GM18526 (cell line): Measurements from ENCODE around the gene MTFP1.

Experiments
- POLR2A ChIP-seq: IDR thresholded peaks from 3 replicates; pipeline ENCODE4 v1.6.1; 2011; ENCODE audit not compliant: insufficient read length; ENCODE audit errors: extremely low read depth

The MTFP1 gene

GRCh38 chr22:30421695-30422480 lies 3.7 kb upstream of the MTFP1 start:
- TF ChIP-seq POLR2A = no peak

GRCh38 chr22:30422481-30423300 lies 2.9 kb upstream of the MTFP1 start:
- no peak for TF ChIP-seq POLR2A

DNA sequence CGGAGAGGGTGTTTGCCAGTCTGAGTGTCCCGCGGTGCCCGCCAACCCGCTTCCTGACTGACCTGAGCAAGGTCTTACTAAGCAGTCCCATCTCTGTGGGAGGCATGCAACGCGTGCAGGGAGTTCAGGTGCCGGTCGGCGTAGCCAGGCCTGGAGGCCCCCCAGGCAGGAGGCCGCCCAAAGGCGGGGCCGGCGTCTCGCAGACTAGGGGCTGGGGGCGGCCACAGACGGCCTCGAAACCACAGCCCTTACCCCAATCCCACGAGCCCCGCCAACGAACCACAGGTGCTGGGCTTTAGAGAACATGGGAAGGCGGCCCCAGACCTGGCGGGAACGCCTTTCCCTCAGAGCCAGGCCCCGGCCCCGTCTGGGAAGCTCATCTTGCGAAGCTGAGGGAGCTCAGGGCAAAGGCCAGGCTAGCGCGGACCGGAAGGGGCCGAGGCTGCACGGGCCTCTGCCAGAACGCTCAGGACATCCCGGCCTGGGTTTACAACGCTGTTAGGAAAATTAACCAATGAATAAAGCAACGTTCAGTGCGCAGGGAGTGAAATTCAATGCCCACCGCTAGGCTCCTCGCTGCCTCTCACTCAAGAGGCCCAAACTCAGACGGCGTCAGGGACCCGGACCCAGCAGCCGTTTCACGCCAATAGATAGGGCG lies 2.1 kb upstream of the MTFP1 start:
- TF ChIP-seq POLR2A = peak; percentile 84

DNA sequence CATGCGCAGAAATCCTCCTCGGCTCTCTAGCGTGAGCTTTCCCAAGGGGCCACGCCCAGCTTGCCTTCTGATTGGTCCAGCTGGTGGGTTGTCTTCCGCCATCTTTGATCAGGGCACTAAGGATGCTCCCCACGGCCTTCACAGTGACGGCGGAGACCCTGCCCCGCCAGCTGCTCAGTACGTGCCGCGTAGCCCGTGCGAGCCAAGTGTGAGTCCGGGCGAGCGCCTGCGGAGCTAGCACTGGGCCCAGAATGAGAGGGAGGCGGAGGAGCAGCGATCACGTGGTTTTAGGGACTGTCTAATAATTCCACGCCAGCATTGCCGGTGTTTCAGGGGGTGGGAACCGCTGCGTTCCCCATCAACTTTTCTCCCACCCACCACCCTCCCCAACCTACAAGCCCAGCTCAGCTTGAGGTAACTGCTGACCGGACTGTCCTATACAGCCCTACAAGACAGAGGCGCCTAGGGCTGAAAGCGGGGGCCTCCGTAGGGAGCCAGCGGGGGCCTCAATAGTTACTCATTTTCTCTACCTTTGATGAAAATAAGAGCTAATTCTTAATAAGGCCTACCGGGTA lies 1.5 kb upstream of the MTFP1 start:
- TF ChIP-seq POLR2A = peak; percentile 64

GRCh38 chr22:30424534-30425326 lies 838 bp upstream of the MTFP1 start:
- TF ChIP-seq POLR2A = no peak

DNA sequence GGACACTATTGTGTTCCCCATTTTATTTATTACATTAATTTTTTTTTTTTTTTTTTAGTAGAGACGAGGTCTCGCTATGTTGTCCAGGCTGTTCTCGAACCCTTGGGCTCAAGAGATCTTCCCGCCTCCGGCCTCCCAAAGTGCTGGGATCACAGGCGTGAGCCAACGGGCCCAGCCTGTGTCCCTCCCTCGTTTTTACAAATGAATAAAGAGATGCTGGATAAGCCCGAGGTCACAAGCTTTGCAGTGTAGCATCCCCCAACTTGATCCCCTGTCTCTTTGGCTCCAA lies 297 bp upstream of the MTFP1 start:
- TF ChIP-seq POLR2A = no peak

- TF ChIP-seq POLR2A = no peak
Observed at GRCh38 chr22:30426388-30427353, 1.1 kb downstream of the MTFP1 start.

GRCh38 chr22:30427871-30428270 lies 2.3 kb downstream of the MTFP1 start:
- TF ChIP-seq POLR2A = no peak

DNA sequence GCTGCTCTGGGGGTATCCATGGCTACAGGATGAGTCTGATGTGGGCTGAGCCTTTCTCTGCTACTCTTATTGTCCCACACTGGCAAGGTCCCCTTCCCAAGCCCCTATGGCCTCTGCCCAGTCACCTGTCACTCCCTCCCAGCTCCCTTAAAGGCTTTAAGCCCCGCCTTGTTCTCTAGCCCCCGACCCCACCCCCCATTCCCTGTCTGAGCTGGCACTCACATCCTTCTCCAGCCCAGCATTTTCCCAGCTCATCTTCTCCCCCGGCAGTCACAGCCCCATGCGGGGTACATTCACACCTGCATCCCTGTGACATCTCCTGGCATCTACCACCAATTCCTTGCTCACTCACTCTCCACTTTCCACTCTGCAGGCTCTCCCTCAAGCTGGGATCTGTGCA lies 4.3 kb downstream of the MTFP1 start:
- no peak for TF ChIP-seq POLR2A

DNA sequence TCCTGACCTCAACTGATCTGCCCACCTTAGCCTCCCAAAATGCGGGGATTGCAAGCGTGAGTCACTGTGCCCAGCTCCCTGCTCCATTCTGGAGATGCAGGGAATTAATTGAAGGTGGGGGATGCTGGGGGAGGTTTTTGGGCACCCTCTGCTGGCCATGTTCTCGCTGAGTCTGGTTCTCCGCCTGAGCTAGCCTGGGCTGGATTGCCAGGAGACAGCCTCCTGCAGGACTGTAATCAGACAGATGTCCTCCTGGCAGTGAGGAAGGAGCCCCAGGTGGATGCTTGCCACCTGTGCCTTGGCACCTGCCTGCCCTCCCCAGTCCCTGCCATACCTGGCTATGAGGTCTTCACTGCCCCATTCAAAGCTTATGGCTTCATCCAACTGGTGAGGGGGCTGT lies 5.4 kb downstream of the MTFP1 start:
- TF ChIP-seq POLR2A = no peak

- TF ChIP-seq POLR2A = no peak
Observed at GRCh38 chr22:30432096-30432495, 6.5 kb downstream of the MTFP1 start.

DNA sequence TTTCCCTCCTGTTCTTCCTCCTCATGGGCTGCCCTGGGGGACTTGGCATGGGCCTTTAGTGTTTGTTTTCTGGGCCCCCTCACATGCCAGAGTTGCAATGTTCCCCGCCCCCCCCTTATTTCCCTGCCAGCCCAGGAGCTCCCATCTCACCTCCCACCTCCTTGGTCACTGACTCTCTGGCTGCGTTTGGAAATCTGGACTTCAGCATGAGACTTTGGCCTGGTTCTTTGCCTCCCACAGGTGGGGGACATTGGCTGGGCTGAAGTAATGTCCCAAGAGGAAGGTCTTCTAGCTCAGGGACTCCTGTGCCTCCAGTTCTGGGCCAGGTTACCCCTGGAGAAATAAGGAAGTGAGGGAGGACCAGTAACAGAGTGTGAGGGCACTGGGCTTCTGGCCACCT lies 7.0 kb downstream of the MTFP1 start:
- no peak for TF ChIP-seq POLR2A

DNA sequence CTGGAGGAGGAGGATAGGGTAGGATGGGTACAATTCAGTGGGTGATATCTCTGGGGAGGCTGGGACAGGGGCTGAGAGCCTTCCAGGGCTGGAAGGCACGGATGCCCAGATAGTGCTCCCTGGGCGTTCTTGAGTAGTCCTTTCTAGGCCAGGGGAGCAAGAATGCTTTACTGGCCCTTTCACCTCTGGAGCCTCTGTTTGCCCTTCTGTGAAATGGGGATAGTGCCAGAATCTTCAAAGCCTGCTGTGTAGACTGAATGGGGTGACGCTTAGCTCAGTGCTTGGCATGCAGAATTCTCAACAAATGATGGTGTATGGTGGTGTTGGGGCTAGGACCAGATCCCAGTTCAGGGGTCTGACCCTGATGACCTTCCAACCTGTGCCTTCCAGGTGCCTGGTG lies 7.7 kb downstream of the MTFP1 start:
- TF ChIP-seq POLR2A = no peak

DNA sequence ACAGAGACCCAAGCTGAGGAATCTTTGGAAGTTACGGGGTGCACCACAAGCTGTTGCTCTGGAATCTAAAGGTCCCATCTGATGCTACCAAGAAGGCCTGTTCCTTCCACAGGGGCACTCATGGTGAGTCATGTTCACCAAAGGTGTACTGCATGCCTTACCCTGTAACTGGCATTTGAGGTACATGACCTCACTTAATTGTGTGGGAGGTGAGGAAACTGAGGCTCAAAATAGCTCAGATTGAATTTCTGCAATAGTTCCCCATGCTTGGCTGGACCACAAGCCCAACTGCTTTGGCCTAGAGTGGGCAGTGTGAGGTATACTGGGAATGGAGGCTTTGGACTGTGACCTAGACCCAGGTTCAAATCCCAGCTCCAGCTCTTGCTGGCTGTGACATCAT lies 8.2 kb downstream of the MTFP1 start:
- no peak for TF ChIP-seq POLR2A
